HepG2 (cell line): ENCODE results near the gene AARS2. TPM values are rescaled to one million over a fixed set of nuclear protein-coding genes. Genes with fewer than 3 reads are reported as not detected.

Experiments
- ATAC-seq: fragments of 200-7000 bp; cut with Tn5 transposase; 3 replicates; pipeline ENCODE4 v1.9.1; 2020; ENCODE audit warnings: mild to moderate bottlenecking, moderate library complexity
- BruUV-seq: library from RNA; stranded (reverse); fragments of 400-500 nt; replicated peaks from 2 replicates; lab custom pipeline; 2021; lab: Mats Ljungman, UMichigan
- CTCF ChIA-PET: fragments of 300-600 bp; formaldehyde crosslinking; extraction: SDS; loops from one replicate; lab custom pipeline; 2021; ENCODE audit warnings: low total read pairs, inconsistent platforms, low intra/inter-chr PET ratio; lab: Yijun Ruan, JAX
- POLR2A ChIA-PET: fragments of 350-600 bp; sonication (Branson Sonifier 250); formaldehyde crosslinking; loops from one replicate; lab custom pipeline; 2020; ENCODE audit warnings: antibody characterized with exemption, inconsistent platforms; lab: Yijun Ruan, JAX
- DNase-seq: peaks from one replicate; pipeline ENCODE4 v3.0.0-alpha.2; 2015; ENCODE audit warnings: low spot score
- FAIRE-seq: peaks from 3 replicates; lab custom pipeline; 2011; peaks lifted over from hg19 to GRCh38; lab: Jason Lieb, UNC
- H2AFZ ChIP-seq: one replicate; pipeline ENCODE4 v1.6.1; 2011; ENCODE audit warnings: low read length, inconsistent platforms
- H3K27ac ChIP-seq: fragments of 300-600 bp; 3 replicates; pipeline ENCODE4 v1.8.0; 2011; ENCODE audit warnings: mixed run types, mild to moderate bottlenecking, mixed read lengths, low read length, inconsistent platforms; ENCODE audit not compliant: insufficient read depth; ENCODE audit errors: extremely low read length
- H3K27me3 ChIP-seq, 2 experiments: fragments of 200-600 bp in 1 of 2; 2 replicates in 1 of 2; 3 replicates in 1 of 2; pipeline versions ENCODE4 v1.6.0 to v1.8.0; 2011; ENCODE audit warnings: low read length in 2 of 2, mild to moderate bottlenecking in 2 of 2, moderate library complexity in 2 of 2, inconsistent platforms in 1 of 2; ENCODE audit not compliant: insufficient read depth in 2 of 2, control insufficient read depth in 1 of 2
- H3K36me3 ChIP-seq, 2 experiments: fragments of 200-600 bp in 1 of 2; replicated peaks in 1 of 2; 2 replicates in 1 of 2; 3 replicates in 1 of 2; pipeline versions ENCODE4 v1.5.1 to v1.8.0; 2011; ENCODE audit warnings: low read length in 2 of 2, inconsistent platforms in 1 of 2; ENCODE audit not compliant: insufficient read depth in 2 of 2, control insufficient read depth in 1 of 2
- H3K4me1 ChIP-seq: 2 replicates; pipeline ENCODE4 v1.5.1; 2012; ENCODE audit warnings: low read length, inconsistent platforms; ENCODE audit not compliant: insufficient read depth
- H3K4me2 ChIP-seq: 2 replicates; pipeline ENCODE4 v1.6.0; 2011; ENCODE audit warnings: low read depth, low read length, inconsistent platforms
- H3K4me3 ChIP-seq, 3 experiments: fragments of 200-600 bp in 1 of 3; sonication (generic), shearing (Covaris generic) in 1 of 3; replicated peaks in 1 of 3; 2 replicates each; pipeline ENCODE4 v1.5.1; 2011 to 2016; ENCODE audit warnings: low read length in 3 of 3, inconsistent platforms in 2 of 3, low read depth in 2 of 3, mild to moderate bottlenecking in 2 of 3, control low read depth in 1 of 3, mixed read lengths in 1 of 3; ENCODE audit not compliant: insufficient read depth in 1 of 3
- H3K79me2 ChIP-seq: one replicate; pipeline ENCODE4 v1.6.1; 2011; ENCODE audit warnings: low read length, inconsistent platforms; ENCODE audit not compliant: insufficient read depth
- H3K9ac ChIP-seq: 2 replicates; pipeline ENCODE4 v1.6.0; 2011; ENCODE audit warnings: mild to moderate bottlenecking, low read depth, low read length, inconsistent platforms; ENCODE audit not compliant: insufficient read depth
- H3K9me3 ChIP-seq: 2 replicates; pipeline ENCODE4 v1.5.1; 2012; ENCODE audit warnings: mild to moderate bottlenecking, low read length
- H4K20me1 ChIP-seq: 2 replicates; pipeline ENCODE4 v1.6.0; 2011; ENCODE audit warnings: inconsistent platforms, mild to moderate bottlenecking, low read length, moderate library complexity; ENCODE audit not compliant: insufficient read depth
- ADNP ChIP-seq: sonication (generic); formaldehyde crosslinking; IDR thresholded peaks from 2 replicates; pipeline ENCODE4 v1.4.0; 2020; ENCODE audit warnings: missing genetic modification reagents
- BRD4 ChIP-seq: sonication (generic); formaldehyde crosslinking; IDR thresholded peaks from 2 replicates; pipeline ENCODE4 v1.4.0; 2020; ENCODE audit warnings: missing genetic modification reagents
- FOSL1 ChIP-seq: sonication (generic); formaldehyde crosslinking; IDR thresholded peaks from 2 replicates; pipeline ENCODE4 v1.9.0; 2021; ENCODE audit warnings: missing genetic modification reagents, borderline replicate concordance
- MXD1 ChIP-seq: sonication (generic); formaldehyde crosslinking; IDR thresholded peaks from 2 replicates; pipeline ENCODE4 v1.4.0; 2020; ENCODE audit warnings: mild to moderate bottlenecking, missing genetic modification reagents
- MXD3 ChIP-seq: IDR thresholded peaks from 2 replicates; pipeline ENCODE4 v1.6.1; 2016; ENCODE audit warnings: mild to moderate bottlenecking, missing biosample characterization, missing genetic modification reagents
- RELA ChIP-seq: sonication (generic); formaldehyde crosslinking; IDR thresholded peaks from 2 replicates; pipeline ENCODE4 v1.4.0; 2020; ENCODE audit warnings: missing genetic modification reagents
- TRIM24 ChIP-seq: sonication (generic); formaldehyde crosslinking; IDR thresholded peaks from 2 replicates; pipeline ENCODE4 v1.8.0; 2022; ENCODE audit warnings: mild to moderate bottlenecking, missing genetic modification reagents
- ZNF788 ChIP-seq: sonication (generic); formaldehyde crosslinking; IDR thresholded peaks from 2 replicates; pipeline ENCODE4 v1.5.0; 2020; ENCODE audit warnings: mild to moderate bottlenecking, missing genetic modification reagents, borderline replicate concordance
- WGBS: methylation state at CpG from one replicate; pipeline ENCODE4 v1.1.6; 2017; ENCODE audit warnings: low lambda C conversion rate; 5-methylcytosine and 5-hydroxymethylcytosine counted together
- in situ Hi-C: cut with HindIII; loops from 2 replicates; pipeline ENCODE4 v1.10.0; 2017; ENCODE audit warnings: low pct_unique_long_range_greater_than_20kb; ENCODE audit not compliant: extremely low pct_ligation_motif_present
- intact Hi-C: fragments of 100-400 bp; cut with micrococcal nuclease; formaldehyde crosslinking; loops from one replicate; pipeline ENCODE4 v1.10.0; 2022; ENCODE audit not compliant: unreplicated experiment
- polyA plus RNA-seq, 8 experiments: library from polyadenylated mRNA; depleted of rRNA in 3 of 8; stranded (reverse) in 7 of 8; unstranded in 1 of 8; fragments of >200 nt; fragmentation: Illumina TruSeq in 4 of 8; extraction: Trizol in 4 of 8; gene quantifications; 2 replicates each; pipeline versions ENCODE4 v1.2.1 to v1.2.3, GENCODE V29; 2011 to 2016; ENCODE audit warnings: low read depth in 4 of 8, missing spikeins in 1 of 8, mixed read lengths in 1 of 8; ENCODE audit not compliant: insufficient read depth in 1 of 8
- total RNA-seq, 5 experiments: library from RNA; depleted of rRNA; stranded (reverse); fragments of >200 nt; fragmentation: Illumina TruSeq; extraction: Trizol; gene quantifications; 2 replicates each; pipeline ENCODE4 v1.2.3, GENCODE V29; 2016; ENCODE audit warnings: low read depth in 1 of 5

Gene AARS2
- total and polyA plus RNA-seq, 2 of the 13 experiments (the other 11 are each of a cell fraction or from before 2014, with no cell fraction given): 7.5 to 24.1 TPM

GRCh38 chr6:44300292-44300823 is 12.8 kb downstream of the AARS2 start:
- in situ Hi-C loops (no loop called here), intact Hi-C loops (no loop called here)
- H2AFZ ChIP-seq: no peak overlapping the region
- H3K4me2 ChIP-seq: no peak overlapping the region
- no peak for ATAC-seq
- ChIA-PET CTCF (no interaction called here), POLR2A (interaction anchor here (0.5 kb wide), 1 partner anchor 595 kb away, joined by 3 read pairs; no protein-coding TSS in a partner anchor)
- H3K9me3 ChIP-seq: no peaks in the 10 kb centered on the region
- H4K20me1 ChIP-seq: no peaks in the 10 kb centered on the region
- H3K9ac ChIP-seq: no peak overlapping the region
- no peak for TF ChIP-seq ADNP
- no peak for TF ChIP-seq BRD4 (CRISPR knock-in tag)
- TF ChIP-seq FOSL1 (CRISPR knock-in tag): no peak
- no peak for TF ChIP-seq MXD1 (CRISPR knock-in tag)
- TF ChIP-seq ZNF788 (CRISPR knock-in tag): no peak
- TF ChIP-seq MXD3 (CRISPR knock-in tag): no peak
- no peak for TF ChIP-seq RELA (CRISPR knock-in tag)
- no peak for TF ChIP-seq TRIM24 (CRISPR knock-in tag)
- no TSS peak for BruUV-seq
- no peak overlapping the region for H3K27ac ChIP-seq
- 86% methylated on average over 7 of the region's 7 CpGs for WGBS
- peaks cover 0 to 6% of the 10 kb centered on the region in 2 experiments; a peak in 1 of 5 replicates for H3K27me3 ChIP-seq
- no peak overlapping the region for H3K4me3 ChIP-seq
- H3K79me2 ChIP-seq: no peaks in the 10 kb centered on the region
- H3K4me1 ChIP-seq: no peaks in the 10 kb centered on the region
- FAIRE-seq: no peak
- H3K36me3 ChIP-seq: peaks cover 38 to 42% of the 10 kb centered on the region in 2 experiments
- DNase-seq: no peak
